ENCODE measurements around the gene TTC23L. TPM values are rescaled to one million over a fixed set of nuclear protein-coding genes. Genes with fewer than 3 reads are reported as not detected.

TTC23L gene
- total RNA-seq, 1 donor from 2014 or later, result not detected

GRCh38 chr5:34833976-34834793 lies 4.8 kb upstream of the TTC23L start:
- Histone ChIP-seq H3K27ac (peak overlapping the region in 1 of 2 donors; percentile 9), H3K4me3 (no peak overlapping the region), H3K36me3 (peaks cover 13 to 19% of the 10 kb centered on the region in 2 donors), H3K27me3 (no peaks in the 10 kb centered on the region), H3K9me3 (no peaks in the 10 kb centered on the region), H3K4me1 (peaks cover 2 to 24% of the 10 kb centered on the region in 2 donors)
- TF ChIP-seq CTCF (IDR thresholded peaks at IDR 0.05), result no peak
- DNase-seq (ENCODE audit: low spot score in 2 of 2), result no peak
- intact Hi-C loops (cut with DNase I), result loop anchor here (10.0 kb wide), 1 partner anchor 349 kb away; no protein-coding TSS in a partner anchor

- no peaks in the 10 kb centered on the region for H3K27me3 ChIP-seq
- no peak for TF ChIP-seq CTCF (IDR thresholded peaks at IDR 0.05)
- intact Hi-C loops (cut with DNase I), result loop anchor here (5.0 to 10.0 kb wide), 2 partner anchors 312 to 350 kb away; no protein-coding TSS in a partner anchor
- H3K36me3 ChIP-seq, result peaks cover 7 to 13% of the 10 kb centered on the region in 2 donors
- no peaks in the 10 kb centered on the region for H3K9me3 ChIP-seq
- no peak overlapping the region for H3K4me3 ChIP-seq
- H3K27ac ChIP-seq, result peak overlapping the region in 1 of 2 donors; percentile 9
- peaks cover 2 to 24% of the 10 kb centered on the region in 2 donors for H3K4me1 ChIP-seq
- DNase-seq (ENCODE audit: low spot score in 2 of 2), result no peak
Observed at GRCh38 chr5:34834794-34835089, 4.2 kb upstream of the TTC23L start.

- no peaks in the 10 kb centered on the region for H3K9me3 ChIP-seq
- no peak overlapping the region for H3K27ac ChIP-seq
- DNase-seq (ENCODE audit: low spot score in 2 of 2), result no peak
- no peak overlapping the region for H3K4me3 ChIP-seq
- no peaks in the 10 kb centered on the region for H3K27me3 ChIP-seq
- intact Hi-C loops (cut with DNase I), result loop anchor here (5.0 to 10.0 kb wide), 2 partner anchors 313 to 351 kb away; no protein-coding TSS in a partner anchor
- peaks cover 0 to 4% of the 10 kb centered on the region in 2 donors for H3K36me3 ChIP-seq
- H3K4me1 ChIP-seq, result peaks cover 2 to 18% of the 10 kb centered on the region in 2 donors
- no peak for TF ChIP-seq CTCF (IDR thresholded peaks at IDR 0.05)
Observed at GRCh38 chr5:34835664-34836063, 3.3 kb upstream of the TTC23L start.

- Histone ChIP-seq H3K4me1 (peaks cover 0 to 3% of the 10 kb centered on the region in 2 donors), H3K27me3 (no peaks in the 10 kb centered on the region), H3K27ac (no peak overlapping the region), H3K9me3 (no peaks in the 10 kb centered on the region), H3K36me3 (no peaks in the 10 kb centered on the region), H3K4me3 (no peak overlapping the region)
- intact Hi-C loops (cut with DNase I), result no loop called here
- TF ChIP-seq CTCF (IDR thresholded peaks at IDR 0.05), result no peak
- DNase-seq (ENCODE audit: low spot score in 2 of 2), result no peak
Observed at GRCh38 chr5:34841816-34842215, 2.9 kb downstream of the TTC23L start.

GRCh38 chr5:34842554-34842953 lies 3.6 kb downstream of the TTC23L start:
- Histone ChIP-seq H3K27ac (no peak overlapping the region), H3K36me3 (no peaks in the 10 kb centered on the region), H3K4me3 (no peak overlapping the region), H3K9me3 (no peaks in the 10 kb centered on the region), H3K27me3 (no peaks in the 10 kb centered on the region), H3K4me1 (peaks cover 0 to 3% of the 10 kb centered on the region in 2 donors)
- no peak for TF ChIP-seq CTCF (IDR thresholded peaks at IDR 0.05)
- DNase-seq (ENCODE audit: low spot score in 2 of 2), result no peak
- intact Hi-C loops (cut with DNase I), result no loop called here
